ENCODE data around the gene CLASP1. TPM values are rescaled to one million over a fixed set of nuclear protein-coding genes. Genes with fewer than 3 reads are reported as not detected.

The CLASP1 gene
- total RNA-seq, 1 experiment from 2014 or later, result 49.2 TPM

DNA sequence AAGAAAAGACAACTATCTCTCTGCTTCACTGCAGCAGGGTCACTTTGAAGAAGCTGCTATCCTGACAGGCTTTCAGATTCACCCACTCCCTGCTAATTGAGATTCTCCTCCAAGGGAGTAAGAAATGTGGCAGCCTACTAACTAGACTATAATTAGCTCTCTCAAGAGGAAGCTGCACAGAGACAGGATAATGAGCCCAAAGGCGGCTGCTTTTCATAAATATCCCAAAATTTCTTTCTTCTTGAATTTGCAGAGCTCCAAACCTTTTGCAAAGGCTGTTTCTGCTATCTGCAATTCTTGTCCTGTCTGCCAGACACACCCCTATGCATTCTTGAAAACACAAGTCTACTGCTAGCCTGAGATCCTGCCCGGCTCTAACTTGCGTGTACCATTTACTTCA, 172.6 kb downstream of the CLASP1 start:
- Histone ChIP-seq H3K4me3 (ENCODE audit: low read depth in 2 of 2, low read length in 2 of 2) (no peak overlapping the region), H3K27ac (ENCODE audit: low read length) (no peak overlapping the region), H3K36me3 (ENCODE audit: control insufficient read depth, insufficient read depth, low read length) (no peaks in the 10 kb centered on the region), H3K9me3 (ENCODE audit: control insufficient read depth, insufficient read depth, low read depth, low read length) (no peaks in the 10 kb centered on the region), H3K4me1 (ENCODE audit: control insufficient read depth, insufficient read depth, low read length) (no peaks in the 10 kb centered on the region), H3K27me3 (ENCODE audit: control insufficient read depth, insufficient read depth, low read length) (no peaks in the 10 kb centered on the region)
- TF ChIP-seq, protein P1, sequence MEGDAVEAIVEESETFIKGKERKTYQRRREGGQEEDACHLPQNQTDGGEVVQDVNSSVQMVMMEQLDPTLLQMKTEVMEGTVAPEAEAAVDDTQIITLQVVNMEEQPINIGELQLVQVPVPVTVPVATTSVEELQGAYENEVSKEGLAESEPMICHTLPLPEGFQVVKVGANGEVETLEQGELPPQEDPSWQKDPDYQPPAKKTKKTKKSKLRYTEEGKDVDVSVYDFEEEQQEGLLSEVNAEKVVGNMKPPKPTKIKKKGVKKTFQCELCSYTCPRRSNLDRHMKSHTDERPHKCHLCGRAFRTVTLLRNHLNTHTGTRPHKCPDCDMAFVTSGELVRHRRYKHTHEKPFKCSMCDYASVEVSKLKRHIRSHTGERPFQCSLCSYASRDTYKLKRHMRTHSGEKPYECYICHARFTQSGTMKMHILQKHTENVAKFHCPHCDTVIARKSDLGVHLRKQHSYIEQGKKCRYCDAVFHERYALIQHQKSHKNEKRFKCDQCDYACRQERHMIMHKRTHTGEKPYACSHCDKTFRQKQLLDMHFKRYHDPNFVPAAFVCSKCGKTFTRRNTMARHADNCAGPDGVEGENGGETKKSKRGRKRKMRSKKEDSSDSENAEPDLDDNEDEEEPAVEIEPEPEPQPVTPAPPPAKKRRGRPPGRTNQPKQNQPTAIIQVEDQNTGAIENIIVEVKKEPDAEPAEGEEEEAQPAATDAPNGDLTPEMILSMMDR (IDR thresholded peaks at IDR 0.05), result no peak
- no peak for TF ChIP-seq REST (IDR thresholded peaks at IDR 0.05; ENCODE audit: insufficient read depth in 1 of 2, low read depth in 2 of 2, low read length in 1 of 2)
- no peak for TF ChIP-seq SIN3A (IDR thresholded peaks at IDR 0.05; ENCODE audit: borderline replicate concordance, insufficient read depth, low read depth, low read length)
- no peak for TF ChIP-seq TCF7L2 (IDR thresholded peaks at IDR 0.05; ENCODE audit: low read depth, low read length)
- intact Hi-C loops (cut with micrococcal nuclease; ENCODE audit: unreplicated experiment), result no loop called here
- no peak for DNase-seq (ENCODE audit: low read depth, low spot score)
- ATAC-seq, result no peak
- ChIA-PET CTCF (no interaction called here), POLR2A (no interaction called here)
- in situ Hi-C loops (cut with HindIII; ENCODE audit: low pct_unique_long_range_greater_than_20kb, low sequenced_read_pairs), result no loop called here
- BruUV-seq (replicated peaks), result no TSS peak

DNA sequence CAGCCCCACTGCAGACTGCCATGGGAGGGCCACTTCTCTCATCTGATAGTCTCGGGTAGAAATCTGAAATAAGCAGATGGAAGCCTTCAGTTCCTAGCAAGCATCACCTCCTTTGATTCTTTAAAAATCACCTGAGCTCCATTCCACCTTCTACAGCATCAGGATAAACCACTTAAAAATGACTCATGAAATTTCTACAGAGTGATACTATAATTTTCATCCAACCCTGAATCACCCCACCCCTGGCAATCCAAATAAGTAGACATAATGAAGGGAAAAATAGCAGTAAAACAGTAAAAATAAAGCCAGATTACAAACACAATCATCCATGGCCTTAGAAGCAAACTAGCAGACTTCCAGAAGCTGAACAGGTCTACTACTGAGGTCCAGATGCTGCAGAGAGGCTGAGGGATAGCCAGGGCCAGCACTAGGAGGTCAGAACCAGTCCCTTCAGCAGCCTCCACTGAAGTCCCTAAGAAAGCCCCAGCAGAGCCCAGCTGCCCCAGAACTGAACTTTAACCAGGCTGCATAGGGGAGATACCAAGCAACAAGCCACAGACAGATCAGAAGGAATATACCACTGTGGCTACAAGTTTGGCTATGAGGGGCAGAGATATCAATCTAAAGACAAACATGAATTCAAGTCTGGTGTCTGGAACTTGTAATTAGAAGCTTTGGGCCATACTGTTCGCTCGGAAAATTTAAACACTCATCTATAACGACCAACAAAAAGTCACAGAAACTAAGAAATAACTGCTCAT, 173.3 kb downstream of the CLASP1 start:
- no peak overlapping the region for H3K4me3 ChIP-seq (ENCODE audit: low read depth in 2 of 2, low read length in 2 of 2)
- no peaks in the 10 kb centered on the region for H3K27me3 ChIP-seq (ENCODE audit: control insufficient read depth, insufficient read depth, low read length)
- H3K27ac ChIP-seq (ENCODE audit: low read length), result no peak overlapping the region
- in situ Hi-C loops (cut with HindIII; ENCODE audit: low pct_unique_long_range_greater_than_20kb, low sequenced_read_pairs) (no loop called here), intact Hi-C loops (cut with micrococcal nuclease; ENCODE audit: unreplicated experiment) (no loop called here)
- TF ChIP-seq, protein P1 (IDR thresholded peaks at IDR 0.05), result no peak
- TF ChIP-seq REST (IDR thresholded peaks at IDR 0.05; ENCODE audit: insufficient read depth in 1 of 2, low read depth in 2 of 2, low read length in 1 of 2) (no peak), POLR2AphosphoS5 (IDR thresholded peaks at IDR 0.05; ENCODE audit: low read depth, low read length) (no peak), SIN3A (IDR thresholded peaks at IDR 0.05; ENCODE audit: borderline replicate concordance, insufficient read depth, low read depth, low read length) (no peak), TCF7L2 (IDR thresholded peaks at IDR 0.05; ENCODE audit: low read depth, low read length) (no peak)
- ChIA-PET POLR2A (no interaction called here), CTCF (no interaction called here)
- no peak for DNase-seq (ENCODE audit: low read depth, low spot score)
- ATAC-seq, result no peak
- no TSS peak for BruUV-seq (replicated peaks)
- no peaks in the 10 kb centered on the region for H3K9me3 ChIP-seq (ENCODE audit: control insufficient read depth, insufficient read depth, low read depth, low read length)
- H3K36me3 ChIP-seq (ENCODE audit: control insufficient read depth, insufficient read depth, low read length), result no peaks in the 10 kb centered on the region
- H3K4me1 ChIP-seq (ENCODE audit: control insufficient read depth, insufficient read depth, low read length), result no peaks in the 10 kb centered on the region
